Ovary (tissue), 9 donors: Measurements from ENCODE around the gene UPF2. TPM values are rescaled to one million over a fixed set of nuclear protein-coding genes. Genes with fewer than 3 reads are reported as not detected.

ENCODE experiments used
- DNase-seq, 5 donors: peaks; one replicate each; pipeline ENCODE4 v3.0.0-alpha.2; 2019 to 2020
- H3K27ac ChIP-seq, 2 donors: fragments of 200-600 bp; one replicate each; pipeline versions ENCODE4 v1.5.1 to v1.8.0; 2019 to 2022
- H3K27me3 ChIP-seq: fragments of 200-600 bp; one replicate; pipeline ENCODE4 v1.8.0; 2022
- H3K36me3 ChIP-seq: fragments of 200-600 bp; sonication (generic); one replicate; pipeline ENCODE4 v1.5.1; 2019
- H3K4me1 ChIP-seq: one replicate; pipeline ENCODE4 v1.8.1; 2013; ENCODE audit warnings: mild to moderate bottlenecking, moderate library complexity; ENCODE audit not compliant: insufficient read depth
- H3K4me3 ChIP-seq: fragments of 200-600 bp; sonication (generic); one replicate; pipeline ENCODE4 v1.5.1; 2017
- H3K9me3 ChIP-seq, 2 donors: fragments of 200-600 bp in 1 of 2; sonication (generic) in 1 of 2; one replicate each; pipeline versions ENCODE4 v1.5.1 to v1.8.1; 2013 to 2019; ENCODE audit warnings: mild to moderate bottlenecking in 1 of 2, moderate library complexity in 1 of 2
- EP300 ChIP-seq: sonication (generic); formaldehyde crosslinking; IDR thresholded peaks from one replicate; pipeline ENCODE4 v1.6.1; 2017; ENCODE audit warnings: antibody characterized with exemption
- POLR2A ChIP-seq: fragments of 450-650 bp; IDR thresholded peaks from one replicate; pipeline ENCODE4 v1.6.1; 2017; ENCODE audit warnings: antibody characterized with exemption, mild to moderate bottlenecking, moderate library complexity
- WGBS, 3 donors: extraction: QIAGEN DNeasy Blood & Tissue Kit in 1 of 3; methylation state at CpG; one replicate each; pipeline versions ENCODE4 v1.1.5 to v1.1.7; 2013 to 2017; 5-methylcytosine and 5-hydroxymethylcytosine counted together
- intact Hi-C, 4 donors: fragments of 100-400 bp; cut with DNase I; formaldehyde crosslinking; loops; one replicate each; pipeline versions ENCODE4 v1.11.0 to v1.15.1; 2022 to 2023
- polyA plus RNA-seq, 2 donors: library from polyadenylated mRNA; stranded (reverse); fragments of 200-250 nt in 1 of 2; fragments of 350-450 nt in 1 of 2; fragmentation: Illumina TruSeq in 1 of 2; extraction: RNeasy Lipid Tissue Mini Kit (QIAGEN cat#74804) in 1 of 2; gene quantifications; one replicate each; pipeline ENCODE4 v1.2.3, GENCODE V29; 2013 to 2014
- total RNA-seq, 7 donors: library from RNA; depleted of rRNA in 2 of 7; stranded (reverse); fragments of >200 nt in 2 of 7; fragmentation: NEBNext Ultra II Directional in 3 of 7; extraction: Animal tissue kit (Norgen Biotek cat#: 25700) in 3 of 7; gene quantifications; one replicate each; pipeline versions ENCODE4 v1.1.0 to v1.2.4, GENCODE V29; 2016 to 2023
- TF ChIP-seq, protein P1 (sequence below), 3 donors: fragments of 450-650 bp in 2 of 3; fragments of 200-600 bp in 1 of 3; IDR thresholded peaks; one replicate each; pipeline versions ENCODE4 v1.5.1 to v1.8.0; 2016 to 2022; ENCODE audit warnings: antibody characterized with exemption in 3 of 3, mild to moderate bottlenecking in 1 of 3
- donor health status: DM: no; HTN: no; CAD: no; lungs with moderate emphysema.
- donor health status: DM: no; HTN: no; CAD: no.
- donor health status: Bipolar disorder and iron deficiency.
- donor health status: DM: yes; HTN: yes; CAD: no.
- donor health status: DM: no; HTN: no; CAD: no.
- donor health status: DM: yes; HTN: yes; CAD: no.

Gene UPF2
- total and polyA plus RNA-seq, 9 donors: 12.5 to 22.9 (median 19.6) TPM

DNA sequence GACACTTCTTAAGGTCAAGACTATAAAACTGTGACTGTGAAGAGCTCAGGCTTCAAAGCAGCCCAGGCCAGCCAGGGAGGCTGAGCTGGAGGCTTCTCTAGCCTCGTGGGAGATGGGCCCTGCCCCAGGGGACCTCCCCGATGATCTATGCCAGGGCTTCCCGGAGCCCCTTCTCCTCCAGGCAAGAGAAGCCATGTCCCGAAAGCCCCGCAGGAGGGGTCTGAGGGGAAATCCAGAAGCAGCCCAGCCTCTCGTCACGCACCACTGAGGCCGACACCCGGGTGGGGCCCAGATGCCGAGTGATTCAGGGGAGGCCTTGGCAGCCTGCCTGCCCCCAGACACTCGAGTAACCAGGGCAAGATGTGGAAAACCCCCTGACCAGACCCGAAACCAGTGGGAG is 155.8 kb downstream of the UPF2 start:
- no peaks in the 10 kb centered on the region for H3K9me3 ChIP-seq
- intact Hi-C loops: no loop called here
- WGBS, 3 donors: 81 to 85% (median 82%) methylated on average over 12 of the region's 12 CpGs
- TF ChIP-seq POLR2A: no peak
- TF ChIP-seq EP300: no peak
- TF ChIP-seq, protein P1, sequence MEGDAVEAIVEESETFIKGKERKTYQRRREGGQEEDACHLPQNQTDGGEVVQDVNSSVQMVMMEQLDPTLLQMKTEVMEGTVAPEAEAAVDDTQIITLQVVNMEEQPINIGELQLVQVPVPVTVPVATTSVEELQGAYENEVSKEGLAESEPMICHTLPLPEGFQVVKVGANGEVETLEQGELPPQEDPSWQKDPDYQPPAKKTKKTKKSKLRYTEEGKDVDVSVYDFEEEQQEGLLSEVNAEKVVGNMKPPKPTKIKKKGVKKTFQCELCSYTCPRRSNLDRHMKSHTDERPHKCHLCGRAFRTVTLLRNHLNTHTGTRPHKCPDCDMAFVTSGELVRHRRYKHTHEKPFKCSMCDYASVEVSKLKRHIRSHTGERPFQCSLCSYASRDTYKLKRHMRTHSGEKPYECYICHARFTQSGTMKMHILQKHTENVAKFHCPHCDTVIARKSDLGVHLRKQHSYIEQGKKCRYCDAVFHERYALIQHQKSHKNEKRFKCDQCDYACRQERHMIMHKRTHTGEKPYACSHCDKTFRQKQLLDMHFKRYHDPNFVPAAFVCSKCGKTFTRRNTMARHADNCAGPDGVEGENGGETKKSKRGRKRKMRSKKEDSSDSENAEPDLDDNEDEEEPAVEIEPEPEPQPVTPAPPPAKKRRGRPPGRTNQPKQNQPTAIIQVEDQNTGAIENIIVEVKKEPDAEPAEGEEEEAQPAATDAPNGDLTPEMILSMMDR (IDR thresholded peaks at IDR 0.05): no peak
- DNase-seq: no peak
- no peak overlapping the region for H3K4me3 ChIP-seq
- no peaks in the 10 kb centered on the region for H3K27me3 ChIP-seq
- no peaks in the 10 kb centered on the region for H3K4me1 ChIP-seq
- no peak overlapping the region for H3K27ac ChIP-seq
- H3K36me3 ChIP-seq: no peaks in the 10 kb centered on the region

DNA sequence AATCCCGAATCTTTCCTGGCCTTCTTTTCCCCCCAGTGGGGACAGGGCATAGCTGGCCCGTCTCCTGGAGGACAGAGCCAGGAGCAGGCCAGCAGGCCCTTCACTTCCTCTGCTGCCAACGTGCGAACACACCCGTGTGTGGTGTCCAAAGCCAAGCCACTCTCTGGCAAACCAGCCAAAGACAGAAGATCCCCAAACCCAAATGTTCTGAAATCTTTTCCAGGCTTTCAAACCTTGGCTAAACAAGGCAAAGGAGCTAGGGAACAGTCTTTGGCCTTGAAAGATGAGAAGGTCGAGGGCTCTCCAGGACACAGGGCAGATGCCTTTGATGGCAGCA is 156.5 kb downstream of the UPF2 start:
- no peak overlapping the region for H3K4me3 ChIP-seq
- no peaks in the 10 kb centered on the region for H3K36me3 ChIP-seq
- 72 to 77% (median 73%) methylated on average over 6 of the region's 6 CpGs for WGBS, 3 donors
- no peaks in the 10 kb centered on the region for H3K4me1 ChIP-seq
- no peak for DNase-seq
- no peaks in the 10 kb centered on the region for H3K27me3 ChIP-seq
- no peaks in the 10 kb centered on the region for H3K9me3 ChIP-seq
- TF ChIP-seq, protein P1 (IDR thresholded peaks at IDR 0.05): no peak
- no peak for TF ChIP-seq POLR2A
- TF ChIP-seq EP300: no peak
- no peak overlapping the region for H3K27ac ChIP-seq
- intact Hi-C loops: no loop called here

DNA sequence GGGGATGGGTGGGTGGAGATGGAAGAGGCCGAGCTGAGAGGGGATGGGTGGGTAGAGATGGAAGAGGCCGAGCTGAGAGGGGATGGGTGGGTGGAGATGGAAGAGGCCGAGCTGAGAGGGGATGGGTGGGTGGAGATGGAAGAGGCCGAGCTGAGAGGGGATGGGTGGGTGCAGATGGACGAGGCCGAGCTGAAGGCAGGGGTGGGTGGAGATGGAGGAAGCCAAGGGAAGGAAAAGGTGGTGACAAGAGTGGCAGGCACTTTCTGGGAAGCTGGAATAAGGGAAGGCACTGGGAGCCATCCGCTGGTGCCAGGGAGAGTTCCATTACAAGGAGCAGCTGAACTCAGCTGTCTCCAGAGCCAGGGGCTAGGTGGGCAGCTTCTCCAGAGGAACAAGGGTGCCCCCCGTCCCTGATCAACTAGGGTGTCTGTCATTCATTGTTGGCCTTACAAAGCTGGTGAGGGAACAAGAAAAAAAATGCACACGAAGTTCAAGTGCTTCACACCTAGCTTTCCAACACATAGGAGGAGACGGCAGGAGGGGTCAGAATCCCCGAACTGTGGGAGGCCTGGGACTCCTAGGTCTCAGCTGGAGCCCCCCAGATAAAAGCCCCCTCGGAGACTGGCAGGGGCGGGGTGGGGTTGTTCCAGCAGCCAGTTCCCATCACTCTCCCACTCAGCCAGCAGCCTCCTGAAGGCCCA is 157.0 kb downstream of the UPF2 start:
- no peaks in the 10 kb centered on the region for H3K27me3 ChIP-seq
- DNase-seq: no peak
- intact Hi-C loops: no loop called here
- H3K4me1 ChIP-seq: no peaks in the 10 kb centered on the region
- no peak overlapping the region for H3K4me3 ChIP-seq
- H3K27ac ChIP-seq: no peak overlapping the region
- H3K36me3 ChIP-seq: no peaks in the 10 kb centered on the region
- no peaks in the 10 kb centered on the region for H3K9me3 ChIP-seq
- TF ChIP-seq EP300 (no peak), POLR2A (no peak)
- TF ChIP-seq, protein P1 (IDR thresholded peaks at IDR 0.05): no peak
- 84 to 90% (median 89%) methylated on average over 13 of the region's 13 CpGs for WGBS, 3 donors

DNA sequence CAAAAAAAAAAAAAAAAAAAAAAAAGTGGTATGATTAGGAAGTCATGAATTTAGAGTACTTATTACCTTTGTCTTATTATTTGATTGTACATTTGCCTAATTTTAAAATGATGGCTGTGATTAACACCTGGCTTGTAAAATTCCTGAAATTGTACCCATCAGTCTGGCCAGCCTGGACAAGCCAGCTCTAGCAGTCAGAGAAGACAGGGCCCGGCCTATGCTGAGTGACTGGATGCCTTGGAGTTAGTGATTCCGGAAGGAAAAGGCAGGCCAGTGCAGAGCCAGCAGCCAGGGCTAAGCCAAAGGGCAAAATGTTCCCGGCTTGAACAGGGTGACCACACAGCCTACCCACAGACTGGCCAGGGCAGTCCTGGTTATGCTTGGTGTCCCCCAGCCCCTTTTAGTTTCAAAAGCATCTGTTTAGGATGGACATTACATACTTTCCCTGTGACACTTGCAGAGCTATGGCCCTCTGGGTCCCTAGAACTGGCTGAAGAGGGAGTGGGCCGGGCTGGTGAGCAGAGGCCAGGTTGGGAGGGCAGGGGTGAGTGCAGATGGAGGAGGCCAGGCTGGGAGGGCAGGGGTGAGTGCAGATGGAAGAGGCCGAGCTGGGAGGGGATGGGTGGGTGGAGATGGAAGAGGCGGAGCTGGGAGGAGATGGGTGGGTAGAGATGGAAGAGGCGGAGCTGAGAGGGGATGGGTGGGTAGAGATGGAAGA is 157.7 kb downstream of the UPF2 start:
- TF ChIP-seq, protein P1 (IDR thresholded peaks at IDR 0.05): no peak
- TF ChIP-seq EP300 (no peak), POLR2A (no peak)
- no peak for DNase-seq
- Histone ChIP-seq H3K27ac (no peak overlapping the region), H3K27me3 (no peaks in the 10 kb centered on the region), H3K4me1 (no peaks in the 10 kb centered on the region), H3K9me3 (no peaks in the 10 kb centered on the region), H3K36me3 (no peaks in the 10 kb centered on the region), H3K4me3 (no peak overlapping the region)
- WGBS, 3 donors: 77 to 87% (median 83%) methylated on average over 5 to 7 of the region's 7 CpGs
- intact Hi-C loops: no loop called here
